ENCODE measurements around the gene PFKP.

Gene PFKP
- total RNA-seq, result 79.5 to 97.0 (median 85.2) reads per million in 3 donors

DNA sequence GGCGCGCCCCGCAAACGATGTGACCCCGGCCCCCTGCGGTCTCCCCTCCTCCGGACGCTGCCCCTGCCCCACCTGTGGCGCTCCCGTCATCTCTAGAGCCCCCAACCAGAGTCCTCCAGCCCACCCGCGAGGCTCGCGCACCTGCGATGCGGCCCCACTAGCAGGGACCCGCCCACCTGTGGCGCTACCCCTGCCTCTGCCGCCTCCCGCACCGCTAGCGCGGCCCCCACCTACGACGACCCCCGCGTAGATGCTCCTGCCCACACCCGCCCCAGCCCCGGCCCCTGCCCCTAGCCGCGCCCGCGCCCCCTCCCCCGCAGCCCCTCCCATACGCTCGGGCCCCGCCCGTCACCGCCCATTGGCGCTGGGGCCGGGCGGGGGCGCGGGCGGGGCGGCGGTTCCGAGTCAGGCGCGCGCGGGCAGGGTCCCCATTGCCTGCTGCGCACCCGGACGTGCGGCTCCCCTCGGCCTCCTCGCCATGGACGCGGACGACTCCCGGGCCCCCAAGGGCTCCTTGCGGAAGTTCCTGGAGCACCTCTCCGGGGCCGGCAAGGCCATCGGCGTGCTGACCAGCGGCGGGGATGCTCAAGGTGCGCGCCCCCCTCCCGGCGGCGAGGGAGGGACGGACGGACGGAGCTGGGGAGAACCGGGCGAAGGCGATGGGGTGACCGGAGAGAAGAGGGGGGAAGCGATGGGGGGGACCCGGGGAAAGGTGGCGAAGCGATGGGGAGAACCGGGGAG lies at the start of gene PFKP:
TSS of gene PFKP (plus strand) at position 431 of the 741 bp plus-strand sequence. CDS start at position 479, 48 bp downstream.
- Histone ChIP-seq H3K9me3 (ENCODE audit: control insufficient read depth, low read length) (no peaks in the 10 kb centered on the region), H3K36me3 (ENCODE audit: control insufficient read depth, insufficient read depth, low read length) (no peaks in the 10 kb centered on the region), H3K4me1 (ENCODE audit: control insufficient read depth, insufficient read depth, low read length, poor library complexity, severe bottlenecking) (peaks cover 15% of the 10 kb centered on the region), H3K4me3 (ENCODE audit: insufficient read depth, low read depth, low read length, poor library complexity, severe bottlenecking) (peak within 1 kb of the TSS; percentile 99), H3K27me3 (replicated peaks; ENCODE audit: control insufficient read depth, insufficient read depth, low read length, poor library complexity, severe bottlenecking) (no peaks in the 10 kb centered on the region), H3K27ac (ENCODE audit: insufficient read depth, low read length, poor library complexity, severe bottlenecking) (peak within 1 kb of the TSS; percentile 68)
- DNase-seq, result peak; percentile 33 to 38 (median 34)

DNA sequence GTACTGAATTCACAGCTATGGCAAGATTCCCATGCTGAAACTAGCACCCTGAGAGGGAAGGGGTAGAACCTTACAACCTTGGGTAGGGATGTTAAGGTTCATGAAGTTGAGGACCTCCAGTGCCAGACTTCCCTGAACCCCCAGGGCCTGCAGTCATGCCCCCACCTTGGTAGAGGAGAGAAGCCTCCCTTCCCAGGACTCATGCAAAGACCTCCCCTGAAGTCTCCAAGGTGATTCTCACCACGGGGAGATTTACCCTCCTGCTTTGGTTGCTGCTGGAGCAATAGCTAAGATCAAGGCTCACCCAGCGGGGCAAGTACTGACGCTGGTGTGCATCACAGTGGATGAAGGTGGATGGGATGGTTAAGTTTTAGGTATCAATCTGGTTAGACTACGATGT lies 49.1 kb upstream of the PFKP start:
- no peak for DNase-seq
- Histone ChIP-seq H3K36me3 (ENCODE audit: control insufficient read depth, insufficient read depth, low read length) (no peaks in the 10 kb centered on the region), H3K9me3 (ENCODE audit: control insufficient read depth, low read length) (no peaks in the 10 kb centered on the region), H3K4me3 (ENCODE audit: insufficient read depth, low read depth, low read length, poor library complexity, severe bottlenecking) (no peak overlapping the region), H3K27me3 (replicated peaks; ENCODE audit: control insufficient read depth, insufficient read depth, low read length, poor library complexity, severe bottlenecking) (no peaks in the 10 kb centered on the region), H3K27ac (ENCODE audit: insufficient read depth, low read length, poor library complexity, severe bottlenecking) (no peak overlapping the region), H3K4me1 (ENCODE audit: control insufficient read depth, insufficient read depth, low read length, poor library complexity, severe bottlenecking) (no peaks in the 10 kb centered on the region)

DNA sequence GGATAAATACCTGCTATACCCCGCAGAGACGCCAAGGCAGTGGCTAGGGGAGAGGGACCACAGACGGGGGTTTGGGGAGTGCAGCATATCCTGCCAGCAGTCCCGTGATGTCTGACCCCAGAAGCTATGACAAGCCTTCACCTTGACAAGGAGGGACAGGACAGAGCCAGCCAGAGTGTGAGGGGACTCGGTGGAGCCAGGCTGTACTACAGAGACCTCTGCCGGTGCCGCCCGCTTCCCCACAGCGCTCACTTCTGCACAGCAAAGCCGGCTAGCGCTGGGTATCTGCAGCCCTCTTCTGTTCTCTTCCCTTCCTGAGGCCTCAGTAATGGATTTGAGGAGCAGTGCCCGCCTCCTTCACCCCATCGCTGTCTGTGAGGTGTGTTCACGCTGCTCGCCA lies 47.0 kb upstream of the PFKP start:
- Histone ChIP-seq H3K36me3 (ENCODE audit: control insufficient read depth, insufficient read depth, low read length) (no peaks in the 10 kb centered on the region), H3K27me3 (replicated peaks; ENCODE audit: control insufficient read depth, insufficient read depth, low read length, poor library complexity, severe bottlenecking) (no peaks in the 10 kb centered on the region), H3K4me3 (ENCODE audit: insufficient read depth, low read depth, low read length, poor library complexity, severe bottlenecking) (no peak overlapping the region), H3K27ac (ENCODE audit: insufficient read depth, low read length, poor library complexity, severe bottlenecking) (no peak overlapping the region), H3K4me1 (ENCODE audit: control insufficient read depth, insufficient read depth, low read length, poor library complexity, severe bottlenecking) (no peaks in the 10 kb centered on the region), H3K9me3 (ENCODE audit: control insufficient read depth, low read length) (no peaks in the 10 kb centered on the region)
- DNase-seq, result no peak

DNA sequence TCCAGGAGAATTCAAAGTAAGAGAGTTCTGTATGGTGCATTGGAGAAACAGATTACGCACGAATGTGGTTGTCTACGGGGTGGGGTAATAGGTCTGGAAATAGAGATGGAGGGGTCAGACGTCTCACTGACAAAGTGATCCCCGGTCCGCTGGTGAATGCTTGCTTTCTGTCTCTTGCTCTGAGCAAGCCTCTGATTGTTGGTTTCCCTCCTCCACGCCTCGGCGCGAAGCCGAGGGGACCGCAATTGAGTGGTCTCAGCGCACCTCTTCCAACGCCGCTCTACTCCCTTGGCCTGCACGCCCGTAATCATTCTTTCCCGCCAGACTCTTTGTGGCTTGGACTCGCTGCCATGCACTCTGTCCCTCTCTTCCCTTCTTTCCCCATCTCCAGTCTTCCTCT lies 46.5 kb upstream of the PFKP start:
- Histone ChIP-seq H3K36me3 (ENCODE audit: control insufficient read depth, insufficient read depth, low read length) (no peaks in the 10 kb centered on the region), H3K27me3 (replicated peaks; ENCODE audit: control insufficient read depth, insufficient read depth, low read length, poor library complexity, severe bottlenecking) (no peaks in the 10 kb centered on the region), H3K4me1 (ENCODE audit: control insufficient read depth, insufficient read depth, low read length, poor library complexity, severe bottlenecking) (no peaks in the 10 kb centered on the region), H3K4me3 (ENCODE audit: insufficient read depth, low read depth, low read length, poor library complexity, severe bottlenecking) (no peak overlapping the region), H3K27ac (ENCODE audit: insufficient read depth, low read length, poor library complexity, severe bottlenecking) (no peak overlapping the region), H3K9me3 (ENCODE audit: control insufficient read depth, low read length) (no peaks in the 10 kb centered on the region)
- DNase-seq, result no peak

DNA sequence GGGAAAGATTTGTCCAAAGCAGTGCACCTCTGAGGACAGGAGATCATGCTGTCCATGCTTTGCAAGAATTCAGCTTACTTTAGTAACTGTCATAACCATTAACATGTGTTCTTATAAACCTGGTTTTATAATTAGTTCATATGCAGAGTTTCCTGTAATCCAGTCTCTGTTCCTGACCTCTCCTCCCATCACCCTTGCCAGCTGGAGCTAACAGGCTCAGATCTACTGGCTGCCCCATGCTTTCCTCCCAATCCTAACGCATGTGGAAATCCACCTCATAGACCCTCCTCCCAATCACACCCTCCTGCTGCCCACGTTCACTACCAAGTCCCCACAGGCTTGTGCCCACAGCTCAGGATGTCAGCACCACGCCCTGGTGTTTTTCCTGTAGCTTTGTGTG lies 45.3 kb upstream of the PFKP start:
- Histone ChIP-seq H3K27me3 (replicated peaks; ENCODE audit: control insufficient read depth, insufficient read depth, low read length, poor library complexity, severe bottlenecking) (no peaks in the 10 kb centered on the region), H3K4me3 (ENCODE audit: insufficient read depth, low read depth, low read length, poor library complexity, severe bottlenecking) (no peak overlapping the region)

DNA sequence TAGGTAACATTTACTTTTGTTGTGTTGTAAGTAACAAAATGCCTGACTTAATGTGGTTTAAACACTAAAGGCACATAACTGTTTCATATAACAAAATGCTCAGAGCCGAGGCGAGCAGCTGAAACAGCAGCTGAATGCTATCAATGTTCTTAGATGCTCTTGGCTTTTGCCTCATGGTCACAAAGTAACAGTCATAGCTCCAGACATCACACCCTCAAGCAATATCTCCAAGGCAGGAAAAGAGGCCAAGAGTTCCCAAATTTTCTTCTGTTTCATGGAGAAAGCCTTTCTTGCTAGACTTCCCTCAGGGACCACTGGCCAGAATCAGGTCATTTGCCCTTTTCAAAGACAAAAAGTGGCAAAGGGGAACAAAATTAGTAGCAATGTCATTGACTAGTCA lies 43.5 kb upstream of the PFKP start:
- Histone ChIP-seq H3K9me3 (ENCODE audit: control insufficient read depth, low read length) (no peaks in the 10 kb centered on the region), H3K27ac (ENCODE audit: insufficient read depth, low read length, poor library complexity, severe bottlenecking) (no peak overlapping the region), H3K4me1 (ENCODE audit: control insufficient read depth, insufficient read depth, low read length, poor library complexity, severe bottlenecking) (no peaks in the 10 kb centered on the region), H3K36me3 (ENCODE audit: control insufficient read depth, insufficient read depth, low read length) (no peaks in the 10 kb centered on the region), H3K27me3 (replicated peaks; ENCODE audit: control insufficient read depth, insufficient read depth, low read length, poor library complexity, severe bottlenecking) (no peaks in the 10 kb centered on the region), H3K4me3 (ENCODE audit: insufficient read depth, low read depth, low read length, poor library complexity, severe bottlenecking) (no peak overlapping the region)
- no peak for DNase-seq

More for the DNA sequence above, 45.3 kb upstream of the PFKP start:
- DNase-seq, result no peak
- Histone ChIP-seq H3K4me1 (ENCODE audit: control insufficient read depth, insufficient read depth, low read length, poor library complexity, severe bottlenecking) (no peaks in the 10 kb centered on the region), H3K27ac (ENCODE audit: insufficient read depth, low read length, poor library complexity, severe bottlenecking) (no peak overlapping the region), H3K36me3 (ENCODE audit: control insufficient read depth, insufficient read depth, low read length) (no peaks in the 10 kb centered on the region), H3K9me3 (ENCODE audit: control insufficient read depth, low read length) (no peaks in the 10 kb centered on the region)

DNA sequence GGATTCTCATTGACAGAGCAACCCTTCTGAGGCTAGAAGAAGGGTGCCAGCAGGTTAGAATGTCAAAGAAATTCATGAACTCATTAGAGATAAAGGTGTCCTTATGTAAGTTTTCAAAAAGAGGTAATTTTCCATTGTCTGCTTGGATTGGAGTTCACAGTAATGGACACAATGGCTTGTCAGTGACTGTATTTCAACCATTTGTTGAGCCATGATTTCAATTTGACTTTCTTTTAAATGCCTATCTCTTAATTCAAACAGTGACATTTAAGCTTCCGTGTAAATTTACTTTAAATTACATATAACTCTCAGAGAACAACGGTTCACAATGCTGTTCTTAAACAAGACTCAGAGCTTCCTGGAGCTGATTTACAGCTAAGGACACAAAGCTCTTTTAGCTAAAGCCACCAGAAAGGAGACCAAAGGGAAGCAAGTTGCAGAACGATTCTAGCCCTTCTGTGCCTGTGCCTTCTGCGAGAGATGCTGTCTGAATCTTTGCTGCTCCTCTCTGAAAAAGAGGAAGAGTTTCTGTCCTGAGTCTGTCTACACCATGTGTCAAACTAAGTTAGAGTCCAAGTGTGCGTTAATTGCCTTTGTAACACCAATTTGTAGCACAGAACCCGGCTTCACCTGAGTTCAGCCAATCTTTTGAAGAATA lies 42.2 kb upstream of the PFKP start:
- Histone ChIP-seq H3K36me3 (ENCODE audit: control insufficient read depth, insufficient read depth, low read length) (no peaks in the 10 kb centered on the region), H3K9me3 (ENCODE audit: control insufficient read depth, low read length) (no peaks in the 10 kb centered on the region), H3K4me3 (ENCODE audit: insufficient read depth, low read depth, low read length, poor library complexity, severe bottlenecking) (no peak overlapping the region), H3K4me1 (ENCODE audit: control insufficient read depth, insufficient read depth, low read length, poor library complexity, severe bottlenecking) (no peaks in the 10 kb centered on the region), H3K27ac (ENCODE audit: insufficient read depth, low read length, poor library complexity, severe bottlenecking) (no peak overlapping the region), H3K27me3 (replicated peaks; ENCODE audit: control insufficient read depth, insufficient read depth, low read length, poor library complexity, severe bottlenecking) (no peaks in the 10 kb centered on the region)
- no peak for DNase-seq

DNA sequence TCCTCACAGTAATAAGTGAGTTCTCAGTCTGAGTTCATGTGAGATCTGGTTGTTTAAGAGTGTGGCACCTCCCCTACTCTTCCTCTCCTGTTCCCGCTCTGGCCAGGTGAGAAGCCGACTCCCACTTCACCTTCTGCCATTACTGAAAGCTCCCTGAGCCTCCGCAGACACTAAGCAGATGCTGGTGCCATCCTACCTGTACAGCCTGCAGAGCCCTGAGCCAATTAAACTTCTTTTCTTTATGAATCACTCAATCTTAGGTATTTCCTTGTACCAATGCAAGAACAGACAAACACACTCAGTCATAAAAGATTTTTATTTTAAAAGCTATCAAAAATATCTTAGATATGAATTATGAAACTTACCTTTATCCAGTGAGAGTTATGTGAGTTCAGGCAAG lies 39.5 kb upstream of the PFKP start:
- Histone ChIP-seq H3K9me3 (ENCODE audit: control insufficient read depth, low read length) (no peaks in the 10 kb centered on the region), H3K4me3 (ENCODE audit: insufficient read depth, low read depth, low read length, poor library complexity, severe bottlenecking) (no peak overlapping the region), H3K27me3 (replicated peaks; ENCODE audit: control insufficient read depth, insufficient read depth, low read length, poor library complexity, severe bottlenecking) (no peaks in the 10 kb centered on the region), H3K4me1 (ENCODE audit: control insufficient read depth, insufficient read depth, low read length, poor library complexity, severe bottlenecking) (no peaks in the 10 kb centered on the region), H3K27ac (ENCODE audit: insufficient read depth, low read length, poor library complexity, severe bottlenecking) (no peak overlapping the region), H3K36me3 (ENCODE audit: control insufficient read depth, insufficient read depth, low read length) (no peaks in the 10 kb centered on the region)
- no peak for DNase-seq

DNA sequence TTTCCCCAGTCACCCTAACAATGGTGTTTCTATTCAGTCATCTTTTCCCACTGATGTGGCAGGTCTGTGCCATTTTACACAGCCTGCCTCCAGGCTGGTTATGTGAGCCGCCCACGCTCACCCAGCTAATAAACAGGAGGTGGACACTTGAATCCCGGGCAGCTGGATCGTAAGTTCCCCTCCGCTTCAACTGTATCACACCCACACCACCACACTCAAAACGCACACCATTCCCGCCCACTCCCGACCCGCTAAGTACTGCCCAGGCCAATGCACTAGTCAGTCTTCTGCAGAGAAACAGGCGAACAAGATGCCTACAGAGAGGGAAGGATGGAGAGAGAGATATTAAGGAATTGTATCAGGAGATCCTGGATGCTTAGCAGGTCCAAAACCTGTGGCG lies 38.9 kb upstream of the PFKP start:
- DNase-seq, result no peak
- Histone ChIP-seq H3K4me1 (ENCODE audit: control insufficient read depth, insufficient read depth, low read length, poor library complexity, severe bottlenecking) (no peaks in the 10 kb centered on the region), H3K36me3 (ENCODE audit: control insufficient read depth, insufficient read depth, low read length) (no peaks in the 10 kb centered on the region), H3K4me3 (ENCODE audit: insufficient read depth, low read depth, low read length, poor library complexity, severe bottlenecking) (no peak overlapping the region), H3K27ac (ENCODE audit: insufficient read depth, low read length, poor library complexity, severe bottlenecking) (no peak overlapping the region), H3K27me3 (replicated peaks; ENCODE audit: control insufficient read depth, insufficient read depth, low read length, poor library complexity, severe bottlenecking) (no peaks in the 10 kb centered on the region), H3K9me3 (ENCODE audit: control insufficient read depth, low read length) (no peaks in the 10 kb centered on the region)

DNA sequence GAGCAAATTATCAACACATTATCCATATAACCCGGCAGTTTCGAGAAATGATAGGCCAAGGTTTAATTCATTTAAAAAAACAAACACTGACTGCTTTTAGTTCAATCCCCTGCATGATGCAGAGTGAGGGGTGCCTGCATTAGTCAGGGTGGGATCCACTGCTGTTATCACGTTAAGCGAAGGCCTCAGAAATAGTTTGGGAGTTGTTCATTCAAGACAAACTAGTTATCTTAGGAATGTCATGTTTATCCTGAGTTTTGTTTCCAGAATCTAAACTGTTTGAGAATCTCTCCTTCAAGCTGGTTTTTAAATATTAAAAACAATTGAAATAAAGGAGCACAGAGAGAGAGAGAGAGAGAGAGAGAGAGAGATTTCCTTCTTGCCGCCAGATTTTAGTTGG lies 36.6 kb upstream of the PFKP start:
- Histone ChIP-seq H3K36me3 (ENCODE audit: control insufficient read depth, insufficient read depth, low read length) (no peaks in the 10 kb centered on the region), H3K4me3 (ENCODE audit: insufficient read depth, low read depth, low read length, poor library complexity, severe bottlenecking) (no peak overlapping the region), H3K27ac (ENCODE audit: insufficient read depth, low read length, poor library complexity, severe bottlenecking) (no peak overlapping the region), H3K4me1 (ENCODE audit: control insufficient read depth, insufficient read depth, low read length, poor library complexity, severe bottlenecking) (no peaks in the 10 kb centered on the region), H3K27me3 (replicated peaks; ENCODE audit: control insufficient read depth, insufficient read depth, low read length, poor library complexity, severe bottlenecking) (peaks cover 4% of the 10 kb centered on the region), H3K9me3 (ENCODE audit: control insufficient read depth, low read length) (no peaks in the 10 kb centered on the region)
- DNase-seq, result no peak
